Ammon's horn (tissue), 1 donor: Measurements from ENCODE around the gene SPACA7.
"Not testable (repeated sequence)": the region's sequence is repeated elsewhere in the genome, so short reads cannot be mapped to it uniquely, and the experiment has no call there.

Experiments
- DNase-seq: peaks from one replicate; pipeline ENCODE4 v3.0.0-alpha.2; 2016; ENCODE audit warnings: low spot score

SPACA7 gene

GRCh38 chr13:112350300-112350699, 25.9 kb upstream of the SPACA7 start:
- no peak for DNase-seq

- no peak for DNase-seq
Observed at GRCh38 chr13:112351825-112352224, 24.3 kb upstream of the SPACA7 start.

- DNase-seq: no peak
Observed at GRCh38 chr13:112353856-112354255, 22.3 kb upstream of the SPACA7 start.

DNA sequence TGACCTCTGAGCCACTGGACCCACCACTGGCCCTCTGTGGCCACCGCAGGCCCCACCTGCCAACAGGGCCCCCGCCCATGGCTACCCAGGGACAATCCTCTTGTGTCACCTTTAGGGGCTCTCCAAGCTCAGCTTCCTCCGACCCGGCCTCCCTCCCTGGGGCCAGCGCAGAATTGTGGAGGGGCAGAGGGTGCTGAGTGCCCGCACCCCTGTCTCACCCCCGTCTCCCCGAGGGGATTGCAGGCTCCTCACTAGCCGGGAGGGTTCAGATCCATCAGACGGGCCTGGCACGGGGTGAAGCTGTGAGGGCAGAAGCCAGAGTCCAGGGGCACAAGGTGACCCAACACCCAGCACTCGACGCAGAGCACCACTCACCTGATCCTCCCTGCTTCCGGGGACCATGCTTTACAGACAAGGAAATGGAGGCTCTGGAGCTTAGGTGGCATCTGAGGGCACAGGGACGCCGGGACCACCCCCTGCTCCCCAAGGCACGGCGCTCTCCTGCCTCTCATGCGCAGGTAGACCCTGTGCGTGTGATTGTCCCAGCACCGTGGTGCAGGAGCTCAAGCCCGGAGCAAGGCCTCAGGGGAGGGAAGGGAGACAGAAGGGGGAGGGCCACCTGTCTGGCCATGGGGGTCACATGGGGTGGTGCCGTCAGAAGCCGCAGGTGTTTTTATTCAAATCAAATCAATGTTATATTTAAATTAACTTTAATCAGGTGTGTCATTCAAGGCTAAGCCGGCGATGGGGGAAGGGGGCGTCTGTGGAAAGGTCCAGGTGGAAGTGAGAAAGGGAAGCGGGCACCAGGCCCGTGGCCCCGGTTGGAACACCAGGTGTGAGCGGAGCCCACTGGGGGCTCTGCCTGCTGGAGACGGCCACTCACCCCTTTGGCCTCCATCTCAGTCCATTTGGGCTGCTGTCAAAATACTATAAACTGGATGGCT, 21.6 kb upstream of the SPACA7 start:
- DNase-seq: no peak

DNA sequence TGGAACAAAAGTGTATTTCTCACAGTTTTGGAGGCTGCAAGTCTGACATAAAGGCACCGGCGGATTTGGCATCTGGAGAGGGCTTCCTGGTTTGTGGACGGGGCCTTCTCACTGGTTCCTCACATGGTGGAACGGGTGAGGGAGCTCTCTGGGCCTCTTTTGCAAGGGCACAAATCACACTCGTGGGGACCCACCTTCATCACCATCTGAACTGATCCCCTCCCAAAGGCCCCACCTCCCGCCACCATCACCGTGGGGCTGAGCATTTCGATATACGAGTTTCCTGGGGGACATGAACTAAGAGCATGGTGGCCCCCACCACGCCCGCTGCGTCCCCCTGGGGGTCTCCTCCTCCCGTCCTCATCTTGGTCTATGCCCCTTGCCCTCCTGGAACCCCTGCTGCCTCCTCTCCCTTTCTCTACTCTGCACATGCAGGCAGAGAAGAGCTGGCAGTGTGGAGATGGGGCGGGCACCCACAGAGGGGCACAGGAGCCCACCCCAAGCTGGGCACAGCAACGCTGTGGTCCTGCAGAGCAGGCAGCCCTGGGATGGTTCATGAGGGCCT, 20.8 kb upstream of the SPACA7 start:
- DNase-seq: no peak

- no peak for DNase-seq
Observed at GRCh38 chr13:112356190-112356589, 20.0 kb upstream of the SPACA7 start.

DNA sequence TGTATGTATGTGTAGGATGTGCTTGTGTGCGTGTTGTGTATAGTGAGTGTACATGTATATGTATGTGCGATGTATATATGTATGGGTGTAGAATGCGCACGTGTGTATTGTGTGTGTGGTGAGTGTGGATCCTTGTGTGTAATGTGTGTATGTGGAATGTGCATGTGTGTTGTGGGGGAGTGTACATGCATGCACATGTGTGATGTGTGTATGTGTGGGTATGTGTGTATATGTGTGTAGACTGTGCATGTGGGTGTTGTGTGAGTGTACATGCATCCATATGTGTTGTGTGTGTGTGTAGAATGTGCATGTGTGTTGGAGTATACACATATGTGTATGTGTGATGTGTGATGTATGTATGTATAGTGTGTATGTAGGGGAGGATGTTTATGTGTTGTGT, 18.0 kb upstream of the SPACA7 start:
- no peak for DNase-seq

DNA sequence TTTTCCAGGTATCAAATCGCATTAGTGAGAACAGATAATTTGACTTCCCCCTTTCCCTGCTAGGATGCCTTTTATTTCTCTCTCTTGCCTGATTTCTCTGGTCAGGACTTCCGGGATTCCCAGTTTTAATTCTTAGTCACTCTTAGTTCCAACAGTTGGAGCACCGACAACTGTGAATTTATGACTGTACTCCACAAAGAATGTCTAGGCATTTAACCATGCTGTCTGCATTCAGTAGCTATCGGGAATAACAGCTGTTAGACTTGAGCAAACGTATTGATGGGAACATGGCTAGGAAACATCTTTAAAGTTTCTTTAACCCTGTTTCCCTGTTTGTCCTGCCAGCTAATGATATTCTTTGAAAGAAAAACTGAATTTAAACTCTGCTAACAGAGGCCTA, 14.1 kb upstream of the SPACA7 start:
- DNase-seq: no peak

- DNase-seq: no peak
Observed at GRCh38 chr13:112363867-112364528, 12.2 kb upstream of the SPACA7 start.

DNA sequence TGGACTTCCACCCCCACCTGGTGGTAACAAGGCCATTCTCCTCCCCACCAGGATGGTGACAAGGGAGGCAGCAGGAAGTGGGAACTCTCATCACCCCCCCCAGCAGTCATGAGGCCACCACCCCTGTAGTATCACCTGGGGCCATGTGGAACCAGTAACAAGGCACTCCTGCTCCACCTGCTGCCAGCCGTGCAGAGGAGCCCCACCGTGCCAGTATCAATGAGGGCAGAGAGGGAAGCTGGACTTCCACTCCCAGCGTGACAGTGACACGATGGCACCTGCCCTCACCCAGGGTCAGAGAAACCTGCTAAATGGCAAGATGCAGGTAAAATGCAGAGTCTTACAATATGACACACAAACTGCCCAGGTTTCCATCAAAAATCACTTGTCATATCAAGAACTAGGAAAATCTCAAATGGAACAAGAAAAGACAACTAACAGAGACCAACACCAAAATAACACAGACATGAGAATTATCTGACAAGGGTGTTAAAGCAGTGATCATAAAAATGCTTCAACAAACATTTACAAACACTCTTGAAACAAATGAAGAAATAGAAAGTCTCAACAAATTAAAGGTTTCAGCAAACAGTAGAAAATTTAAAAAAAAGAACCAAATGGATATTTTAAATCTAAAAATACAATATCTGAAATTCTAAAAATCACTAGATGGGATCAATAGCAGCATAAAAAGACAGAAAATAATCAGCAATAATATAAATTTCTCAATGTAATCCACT, 9.1 kb upstream of the SPACA7 start:
- no peak for DNase-seq

DNA sequence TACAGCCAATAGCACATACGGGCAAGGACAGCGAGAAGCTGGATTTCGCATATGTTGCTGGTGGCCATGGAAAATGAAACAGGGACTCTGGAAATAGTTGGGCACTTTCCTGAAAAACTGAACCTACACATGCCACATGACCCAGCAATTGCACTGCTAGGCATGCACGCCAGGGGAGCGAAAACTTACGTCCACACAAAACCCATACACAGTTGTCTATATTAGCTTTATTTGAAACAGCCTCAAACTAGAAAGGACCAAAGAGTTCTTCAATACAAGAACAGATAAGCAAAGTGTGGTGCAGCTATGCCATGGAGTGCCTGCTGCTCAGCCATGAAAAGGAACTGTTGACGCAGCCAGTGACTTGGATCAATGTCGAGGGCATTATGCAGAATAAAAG, 7.3 kb upstream of the SPACA7 start:
- DNase-seq: no peak

- DNase-seq: no peak
Observed at GRCh38 chr13:112370311-112370710, 5.8 kb upstream of the SPACA7 start.

- no peak for DNase-seq
Observed at GRCh38 chr13:112374271-112374670, 1.9 kb upstream of the SPACA7 start.

GRCh38 chr13:112391746-112392145, 15.6 kb downstream of the SPACA7 start:
- DNase-seq: no peak

DNA sequence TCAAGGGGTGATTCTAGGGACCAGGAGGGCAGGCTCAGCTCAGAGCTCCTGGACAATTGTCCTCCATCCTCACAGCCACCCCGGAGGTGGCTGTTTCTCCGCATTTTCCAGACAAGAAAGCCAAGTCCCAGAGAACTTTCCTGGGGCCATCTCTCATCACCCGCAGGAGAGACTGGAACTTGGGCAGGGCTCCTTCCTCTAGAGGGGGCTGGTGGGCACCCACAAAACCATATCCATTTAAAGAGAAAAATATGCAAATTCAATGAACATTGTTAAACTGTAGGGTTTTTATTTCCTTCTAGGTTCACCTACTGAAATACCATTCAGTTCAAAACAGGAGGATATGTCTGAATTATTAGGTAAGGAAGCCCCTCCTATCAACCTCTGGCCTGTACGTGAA, 16.6 kb downstream of the SPACA7 start:
- DNase-seq: no peak

DNA sequence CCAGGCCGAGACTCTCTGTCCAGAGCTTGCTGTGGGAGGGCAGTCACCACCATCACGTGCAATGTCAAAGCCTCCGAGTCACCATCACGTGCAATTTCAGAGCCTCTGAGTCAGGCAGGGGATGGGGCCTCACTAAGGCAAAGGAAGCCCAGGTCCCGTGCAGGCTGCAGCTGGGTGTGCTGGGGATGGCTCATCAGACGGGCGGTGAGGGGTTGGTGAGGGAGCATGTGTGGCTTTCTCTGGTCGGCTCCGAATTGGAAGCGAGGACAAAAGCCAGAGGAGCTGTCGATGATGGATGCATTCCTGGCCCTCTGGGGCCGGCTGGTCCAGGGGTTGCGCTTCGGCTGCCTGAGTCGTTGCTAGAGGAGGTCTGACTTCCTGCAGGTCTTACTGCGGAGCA, 18.9 kb downstream of the SPACA7 start:
- not testable (repeated sequence) for DNase-seq

GRCh38 chr13:112395941-112396340, 19.8 kb downstream of the SPACA7 start:
- DNase-seq: not testable (repeated sequence)

- DNase-seq: no peak
Observed at GRCh38 chr13:112397108-112397507, 21.0 kb downstream of the SPACA7 start.

DNA sequence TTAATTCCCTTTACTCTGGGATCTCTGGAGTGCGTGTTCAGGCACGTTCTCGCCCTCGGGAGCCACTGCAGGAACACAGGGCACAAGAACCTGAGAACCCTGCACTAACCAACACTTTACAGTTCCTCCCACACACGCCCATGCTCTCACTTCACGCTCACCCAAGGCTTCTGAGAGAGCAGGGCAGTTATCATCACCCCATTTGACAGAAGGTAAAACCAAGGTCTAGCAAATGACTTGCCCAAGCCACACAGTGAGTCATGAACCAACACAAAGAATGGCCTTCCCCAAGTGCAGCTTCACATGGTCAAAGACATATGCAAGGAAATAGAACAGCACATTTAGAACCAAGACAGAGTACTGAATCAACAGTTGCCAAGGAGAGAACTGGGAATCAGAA, 22.2 kb downstream of the SPACA7 start:
- DNase-seq: not testable (repeated sequence)

DNA sequence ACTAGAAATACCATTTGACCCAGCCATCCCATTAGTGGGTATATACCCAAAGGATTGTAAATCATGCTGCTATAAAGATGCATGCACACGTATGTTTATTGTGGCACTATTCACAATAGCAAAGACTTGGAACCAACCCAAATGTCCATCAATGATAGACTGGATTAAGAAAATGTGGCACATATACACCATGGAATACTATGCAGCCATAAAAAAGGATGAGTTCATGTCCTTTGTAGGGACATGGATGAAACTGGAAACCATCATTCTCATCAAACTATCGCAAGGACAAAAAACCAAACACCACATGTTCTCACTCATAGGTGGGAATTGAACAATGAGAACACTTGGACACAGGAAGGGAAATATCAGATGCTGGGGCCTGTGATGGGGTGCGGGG, 33.7 kb downstream of the SPACA7 start:
- not testable (repeated sequence) for DNase-seq

- DNase-seq: no peak
Observed at GRCh38 chr13:112416647-112417046, 40.5 kb downstream of the SPACA7 start.

DNA sequence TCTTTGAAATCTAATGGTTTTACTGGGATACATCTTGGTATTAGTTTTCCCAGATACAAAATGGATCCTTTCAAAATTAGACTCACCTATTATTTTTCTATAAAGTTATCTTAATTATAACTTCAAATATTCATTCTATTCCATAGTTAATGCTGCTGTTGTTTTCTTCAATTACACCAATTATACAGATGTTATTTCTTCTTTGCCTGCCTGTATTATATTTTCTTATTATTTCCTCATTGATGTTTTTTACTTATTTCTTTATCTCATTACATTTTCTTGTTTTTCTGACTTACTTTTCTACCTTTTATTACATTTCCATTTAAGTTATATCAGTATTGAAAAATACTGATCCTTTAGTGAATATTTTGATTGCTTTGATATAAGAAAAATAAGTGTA, 40.9 kb downstream of the SPACA7 start:
- no peak for DNase-seq
